DND-41 (cell line): Measurements from ENCODE around the gene NFATC3.

Experiments
- ATAC-seq: fragments of 200-7000 bp; cut with Tn5 transposase; 3 replicates; pipeline ENCODE4 v1.9.1; 2021; ENCODE audit warnings: low read depth; ENCODE audit not compliant: insufficient read depth
- DNase-seq: peaks from one replicate; pipeline ENCODE4 v3.0.0-alpha.2; 2020
- H2AFZ ChIP-seq: 2 replicates; pipeline ENCODE4 v1.6.0; 2012; ENCODE audit warnings: low read depth, low read length
- H3K27ac ChIP-seq: 2 replicates; pipeline ENCODE4 v1.5.1; 2012; ENCODE audit warnings: low read length, inconsistent platforms
- H3K27me3 ChIP-seq: fragments of 200-600 bp; sonication (generic); 2 replicates; pipeline ENCODE4 v1.6.0; 2012; ENCODE audit warnings: low read length, mild to moderate bottlenecking, inconsistent platforms; ENCODE audit not compliant: insufficient read depth, poor library complexity
- H3K36me3 ChIP-seq: 2 replicates; pipeline ENCODE4 v1.5.1; 2012; ENCODE audit warnings: low read length, inconsistent platforms; ENCODE audit not compliant: insufficient read depth
- H3K4me1 ChIP-seq: 2 replicates; pipeline ENCODE4 v1.5.1; 2012; ENCODE audit warnings: mild to moderate bottlenecking, low read length; ENCODE audit not compliant: insufficient read depth
- H3K4me2 ChIP-seq: 2 replicates; pipeline ENCODE4 v1.6.0; 2012; ENCODE audit warnings: mild to moderate bottlenecking, moderate library complexity, low read length, inconsistent platforms; ENCODE audit not compliant: insufficient read depth
- H3K4me3 ChIP-seq, 2 experiments: fragments of 200-600 bp in 1 of 2; shearing (Covaris generic) in 1 of 2; 2 replicates each; pipeline ENCODE4 v1.5.1; 2012 to 2016; ENCODE audit warnings: inconsistent platforms in 2 of 2, low read length in 2 of 2, mild to moderate bottlenecking in 2 of 2, low read depth in 1 of 2, moderate library complexity in 1 of 2
- H3K79me2 ChIP-seq: 2 replicates; pipeline ENCODE4 v1.6.0; 2012; ENCODE audit warnings: low read length, inconsistent platforms; ENCODE audit not compliant: insufficient read depth
- H3K9ac ChIP-seq: 2 replicates; pipeline ENCODE4 v1.6.0; 2012; ENCODE audit warnings: low read depth, mild to moderate bottlenecking, inconsistent platforms, low read length, moderate library complexity
- H3K9me3 ChIP-seq: 2 replicates; pipeline ENCODE4 v1.5.1; 2012; ENCODE audit warnings: low read length, moderate library complexity, mild to moderate bottlenecking, inconsistent platforms; ENCODE audit not compliant: insufficient read depth, severe bottlenecking
- H4K20me1 ChIP-seq: 2 replicates; pipeline ENCODE4 v1.6.0; 2012; ENCODE audit warnings: low read length; ENCODE audit not compliant: insufficient read depth
- EZH2 ChIP-seq: IDR thresholded peaks from 3 replicates; pipeline ENCODE4 v1.6.1; 2012; ENCODE audit warnings: borderline replicate concordance, low read depth, mild to moderate bottlenecking, moderate library complexity, low read length, inconsistent platforms; ENCODE audit not compliant: severe bottlenecking
- TF ChIP-seq, protein P1 (sequence below): IDR thresholded peaks from 2 replicates; pipeline ENCODE4 v1.5.1; 2012; ENCODE audit warnings: borderline replicate concordance, low read length, moderate library complexity, mild to moderate bottlenecking; ENCODE audit not compliant: poor library complexity, severe bottlenecking; ENCODE audit errors: extremely low read depth

The NFATC3 gene

DNA sequence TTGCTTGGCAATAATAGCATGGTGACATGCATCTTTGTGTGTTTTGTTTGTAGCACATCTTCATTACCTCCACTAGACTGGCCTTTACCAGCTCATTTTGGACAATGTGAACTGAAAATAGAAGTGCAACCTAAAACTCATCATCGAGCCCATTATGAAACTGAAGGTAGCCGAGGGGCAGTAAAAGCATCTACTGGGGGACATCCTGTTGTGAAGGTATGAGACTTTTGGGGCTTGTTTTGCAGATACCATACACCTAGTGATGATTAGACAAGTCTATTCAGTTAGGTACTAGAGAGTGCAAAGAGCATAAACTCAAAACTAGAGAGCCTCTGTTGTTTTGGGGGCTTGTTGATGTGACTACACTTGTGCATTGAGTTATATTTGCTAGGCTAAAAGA lies 41.2 kb downstream of the NFATC3 start:
- no peak overlapping the region for H3K9ac ChIP-seq
- no peak overlapping the region for H3K27ac ChIP-seq
- DNase-seq: no peak
- H3K79me2 ChIP-seq: peaks cover 93% of the 10 kb centered on the region
- H3K9me3 ChIP-seq: no peaks in the 10 kb centered on the region
- no peak overlapping the region for H3K4me2 ChIP-seq
- no peak overlapping the region for H2AFZ ChIP-seq
- H3K36me3 ChIP-seq: peaks cover 27% of the 10 kb centered on the region
- H4K20me1 ChIP-seq: peaks cover 31% of the 10 kb centered on the region
- no peak for TF ChIP-seq EZH2
- TF ChIP-seq, protein P1, sequence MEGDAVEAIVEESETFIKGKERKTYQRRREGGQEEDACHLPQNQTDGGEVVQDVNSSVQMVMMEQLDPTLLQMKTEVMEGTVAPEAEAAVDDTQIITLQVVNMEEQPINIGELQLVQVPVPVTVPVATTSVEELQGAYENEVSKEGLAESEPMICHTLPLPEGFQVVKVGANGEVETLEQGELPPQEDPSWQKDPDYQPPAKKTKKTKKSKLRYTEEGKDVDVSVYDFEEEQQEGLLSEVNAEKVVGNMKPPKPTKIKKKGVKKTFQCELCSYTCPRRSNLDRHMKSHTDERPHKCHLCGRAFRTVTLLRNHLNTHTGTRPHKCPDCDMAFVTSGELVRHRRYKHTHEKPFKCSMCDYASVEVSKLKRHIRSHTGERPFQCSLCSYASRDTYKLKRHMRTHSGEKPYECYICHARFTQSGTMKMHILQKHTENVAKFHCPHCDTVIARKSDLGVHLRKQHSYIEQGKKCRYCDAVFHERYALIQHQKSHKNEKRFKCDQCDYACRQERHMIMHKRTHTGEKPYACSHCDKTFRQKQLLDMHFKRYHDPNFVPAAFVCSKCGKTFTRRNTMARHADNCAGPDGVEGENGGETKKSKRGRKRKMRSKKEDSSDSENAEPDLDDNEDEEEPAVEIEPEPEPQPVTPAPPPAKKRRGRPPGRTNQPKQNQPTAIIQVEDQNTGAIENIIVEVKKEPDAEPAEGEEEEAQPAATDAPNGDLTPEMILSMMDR: no peak
- H3K27me3 ChIP-seq: no peaks in the 10 kb centered on the region
- no peak overlapping the region for H3K4me3 ChIP-seq
- no peak for ATAC-seq
- no peaks in the 10 kb centered on the region for H3K4me1 ChIP-seq

DNA sequence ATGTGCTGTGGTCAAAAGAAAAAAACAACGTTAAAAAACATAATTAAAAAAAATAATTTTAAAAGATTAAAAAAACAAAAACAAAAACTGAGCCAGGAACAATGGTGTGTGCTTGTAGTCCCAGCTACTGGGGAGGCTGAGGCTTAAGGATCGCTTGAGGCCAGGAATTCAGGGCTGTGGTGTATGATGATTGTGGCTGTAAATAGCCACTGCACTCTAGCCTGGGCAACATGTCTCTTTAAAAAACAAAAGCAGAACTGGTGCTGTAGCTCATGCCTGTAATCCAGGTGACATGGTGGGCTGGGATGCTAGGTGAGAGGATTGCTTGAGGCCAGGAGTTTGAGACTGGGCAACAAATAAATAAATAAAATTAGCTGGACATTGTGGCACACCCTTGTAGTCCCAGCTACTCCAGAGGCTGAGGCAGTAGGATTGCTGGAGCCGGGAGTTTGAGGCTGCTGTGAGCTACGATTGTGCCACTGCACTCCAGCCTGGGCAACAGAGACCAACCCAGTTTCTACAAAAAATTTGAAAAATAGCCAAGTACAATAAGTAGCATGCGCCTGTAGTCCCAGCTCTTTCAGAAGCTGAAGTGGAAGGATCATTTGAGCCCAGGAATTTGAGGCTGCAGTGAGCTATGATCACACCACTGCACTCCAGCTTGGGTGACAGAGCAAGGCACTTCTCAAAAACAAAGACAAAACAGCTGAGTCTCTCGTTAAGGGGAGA lies 43.6 kb downstream of the NFATC3 start:
- Histone ChIP-seq H3K4me3 (no peak overlapping the region), H3K9ac (no peak overlapping the region), H3K36me3 (peaks cover 25% of the 10 kb centered on the region), H3K27ac (no peak overlapping the region), H3K4me1 (no peaks in the 10 kb centered on the region), H3K79me2 (peaks cover 93% of the 10 kb centered on the region), H3K27me3 (no peaks in the 10 kb centered on the region), H3K9me3 (no peaks in the 10 kb centered on the region), H3K4me2 (no peak overlapping the region), H4K20me1 (peaks cover 21% of the 10 kb centered on the region; the same call in 1 of the 2 replicates), H2AFZ (no peak overlapping the region)
- DNase-seq: no peak
- TF ChIP-seq, protein P1: no peak
- TF ChIP-seq EZH2: no peak
- ATAC-seq: no peak

DNA sequence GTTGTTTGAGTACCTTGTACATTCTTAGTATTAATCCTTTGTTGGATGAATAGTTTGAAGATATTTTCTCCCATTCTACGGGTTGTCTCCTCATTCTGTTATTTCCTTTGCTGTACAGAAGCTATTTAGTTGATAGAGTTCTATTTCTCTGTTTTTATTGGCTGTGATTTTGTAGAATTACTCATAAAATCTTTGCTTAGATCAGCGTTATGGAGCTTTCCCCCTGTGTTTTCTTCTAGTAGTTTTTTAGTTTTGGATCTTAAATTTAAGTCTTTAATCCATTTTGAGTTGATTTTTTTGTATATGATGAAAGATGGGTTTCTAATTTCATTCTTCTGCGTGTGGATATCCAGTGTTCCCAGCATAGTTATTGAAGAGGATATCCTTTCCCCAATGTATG lies 45.4 kb downstream of the NFATC3 start:
- ATAC-seq (no peak), DNase-seq (no peak)
- no peak overlapping the region for H2AFZ ChIP-seq
- no peak overlapping the region for H3K4me2 ChIP-seq
- H4K20me1 ChIP-seq: peaks cover 17% of the 10 kb centered on the region; the same call in 1 of the 2 replicates
- H3K4me3 ChIP-seq: no peak overlapping the region
- H3K9ac ChIP-seq: no peak overlapping the region
- H3K9me3 ChIP-seq: no peaks in the 10 kb centered on the region
- TF ChIP-seq, protein P1: no peak
- TF ChIP-seq EZH2: no peak
- no peaks in the 10 kb centered on the region for H3K4me1 ChIP-seq
- H3K36me3 ChIP-seq: peaks cover 22% of the 10 kb centered on the region
- H3K27ac ChIP-seq: no peak overlapping the region
- no peaks in the 10 kb centered on the region for H3K27me3 ChIP-seq
- peaks cover 90% of the 10 kb centered on the region for H3K79me2 ChIP-seq
